Naive B cell (primary cell): ENCODE data around the gene CRYGN. TPM values are rescaled to one million over a fixed set of nuclear protein-coding genes. Genes with fewer than 3 reads are reported as not detected.

Experiments used
- ATAC-seq, 2 donors: fragments of 150-1000 bp; cut with Tn5 transposase; 2 replicates each; pipeline ENCODE4 v1.10.0; 2021; ENCODE audit warnings: low read depth in 2 of 2, mild to moderate bottlenecking in 2 of 2, moderate library complexity in 2 of 2
- DNase-seq: peaks from one replicate; pipeline ENCODE4 v3.0.0; 2022
- H3K27ac Mint-ChIP-seq, 6 donors: one replicate each; pipeline ENCODE4 v1.8.0; 2020 to 2022; ENCODE audit warnings: mild to moderate bottlenecking in 6 of 6, mixed read lengths in 6 of 6, moderate library complexity in 5 of 6, inconsistent platforms in 2 of 6
- H3K27me3 Mint-ChIP-seq, 3 donors: one replicate each; pipeline ENCODE4 v1.8.0; 2021 to 2022; ENCODE audit warnings: mixed read lengths in 3 of 3, mild to moderate bottlenecking in 1 of 3
- H3K36me3 Mint-ChIP-seq, 2 donors: one replicate each; pipeline ENCODE4 v1.8.0; 2020 to 2022; ENCODE audit warnings: mixed read lengths in 2 of 2, inconsistent platforms in 1 of 2, mild to moderate bottlenecking in 1 of 2
- H3K4me1 Mint-ChIP-seq, 3 donors: one replicate each; pipeline ENCODE4 v1.8.0; 2020 to 2022; ENCODE audit warnings: mixed read lengths in 3 of 3, inconsistent platforms in 1 of 3, mild to moderate bottlenecking in 1 of 3, moderate library complexity in 1 of 3
- H3K4me3 Mint-ChIP-seq, 8 donors: one replicate each; pipeline ENCODE4 v1.8.0; 2020 to 2022; ENCODE audit warnings: mild to moderate bottlenecking in 8 of 8, mixed read lengths in 8 of 8, moderate library complexity in 8 of 8, inconsistent platforms in 2 of 8
- H3K9me3 Mint-ChIP-seq, 7 donors: one replicate each; pipeline ENCODE4 v1.8.0; 2020 to 2022; ENCODE audit warnings: mixed read lengths in 7 of 7, mild to moderate bottlenecking in 5 of 7, inconsistent platforms in 2 of 7, moderate library complexity in 1 of 7
- polyA plus RNA-seq, 6 donors: library from polyadenylated mRNA; unstranded; fragments of 300-500 nt; fragmentation: Illumina TruSeq; gene quantifications; one replicate each; pipeline ENCODE4 v1.2.3, GENCODE V29; 2021; ENCODE audit warnings: low read depth in 6 of 6

Gene CRYGN
- polyA plus RNA-seq, 6 donors from 2014 or later = not detected

- Mint-ChIP-seq H3K4me3 (peak overlapping the region; percentile 4 to 85 (median 64)), H3K36me3 (no peaks in the 10 kb centered on the region), H3K9me3 (peaks cover 0 to 2% (median 0%) of the 10 kb centered on the region in 7 donors), H3K27me3 (peaks cover 49 to 64% (median 60%) of the 10 kb centered on the region in 3 donors), H3K27ac (peak overlapping the region in 5 of 6 donors; percentile 48 to 95 (median 94)), H3K4me1 (peaks cover 14 to 23% (median 22%) of the 10 kb centered on the region in 3 donors)
- ATAC-seq (no peak), DNase-seq (no peak)
Observed at GRCh38 chr7:151410405-151411390, 29.2 kb downstream of the CRYGN start.

GRCh38 chr7:151409667-151410404 is 30.1 kb downstream of the CRYGN start, which contains the start of gene WDR86:
Gene WDR86 (minus strand): TSS chr7:151410038. CDS start chr7:151409589, 449 bp downstream.
- peak in 1 of 2 donors; percentile 4 for ATAC-seq
- H3K36me3 Mint-ChIP-seq = no peaks in the 10 kb centered on the region
- peak within 1 kb of the TSS; percentile 58 to 88 (median 79) for H3K4me3 Mint-ChIP-seq
- H3K27ac Mint-ChIP-seq = peak within 1 kb of the TSS; percentile 89 to 95 (median 90)
- DNase-seq = no peak
- peaks cover 14 to 23% (median 22%) of the 10 kb centered on the region in 3 donors for H3K4me1 Mint-ChIP-seq
- H3K9me3 Mint-ChIP-seq = peaks cover 0 to 2% (median 0%) of the 10 kb centered on the region in 7 donors
- peaks cover 44 to 58% (median 54%) of the 10 kb centered on the region in 3 donors for H3K27me3 Mint-ChIP-seq

- peak; percentile 72 for DNase-seq
- H3K4me1 Mint-ChIP-seq = peaks cover 14 to 23% (median 22%) of the 10 kb centered on the region in 3 donors
- no peaks in the 10 kb centered on the region for H3K9me3 Mint-ChIP-seq
- no peaks in the 10 kb centered on the region for H3K36me3 Mint-ChIP-seq
- peak overlapping the region; percentile 31 to 88 (median 67) for H3K4me3 Mint-ChIP-seq
- peak overlapping the region; percentile 87 to 94 (median 90) for H3K27ac Mint-ChIP-seq
- H3K27me3 Mint-ChIP-seq = peaks cover 36 to 51% (median 48%) of the 10 kb centered on the region in 3 donors
- peak; percentile 79 to 80 for ATAC-seq
Observed at GRCh38 chr7:151408839-151409666, 30.9 kb downstream of the CRYGN start.

- Mint-ChIP-seq H3K36me3 (no peaks in the 10 kb centered on the region), H3K27me3 (peaks cover 31 to 47% (median 42%) of the 10 kb centered on the region in 3 donors), H3K9me3 (no peaks in the 10 kb centered on the region), H3K4me1 (peaks cover 14 to 23% (median 22%) of the 10 kb centered on the region in 3 donors), H3K4me3 (peak overlapping the region in 7 of 8 donors; percentile 58 to 88 (median 69)), H3K27ac (peak overlapping the region; percentile 58 to 94 (median 90))
- no peak for DNase-seq
- ATAC-seq = no peak
Observed at GRCh38 chr7:151408498-151408838, 31.5 kb downstream of the CRYGN start.

DNA sequence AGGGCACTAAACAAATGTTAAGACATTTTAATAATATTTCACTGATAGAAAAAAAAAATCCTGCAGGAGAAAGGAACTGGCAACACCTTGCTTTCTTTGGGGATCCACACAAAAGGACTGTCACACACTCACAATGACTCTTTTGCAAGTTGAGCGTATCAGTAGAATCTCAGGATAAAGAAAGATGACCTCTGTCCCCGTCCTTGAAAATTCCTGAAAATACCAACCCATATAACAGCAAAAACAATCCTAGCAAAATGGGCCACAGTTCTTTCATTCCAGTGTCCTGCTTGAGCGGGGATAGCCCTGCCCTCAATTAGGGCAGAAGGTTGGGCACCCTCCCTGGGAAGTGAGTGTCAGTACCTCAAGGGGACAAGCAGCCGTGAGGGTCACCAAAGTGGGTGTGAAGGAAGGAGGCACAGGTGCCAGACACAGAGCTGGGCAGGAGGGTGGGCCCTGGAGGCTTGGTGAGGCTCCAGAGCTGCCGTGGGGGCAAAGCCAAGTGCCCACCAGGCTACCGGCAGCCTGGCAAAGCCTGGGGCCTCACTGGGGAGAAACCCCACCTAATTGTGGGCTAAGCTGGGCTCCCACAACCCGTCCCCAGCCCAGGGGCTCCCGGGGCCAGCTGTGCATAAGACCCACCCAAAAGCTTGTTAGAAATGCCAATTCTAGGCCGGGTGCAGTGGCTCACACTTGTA is 32.9 kb downstream of the CRYGN start:
- no peaks in the 10 kb centered on the region for H3K36me3 Mint-ChIP-seq

GRCh38 chr7:151406051-151406875 is 33.7 kb downstream of the CRYGN start:
- Mint-ChIP-seq H3K9me3 (no peaks in the 10 kb centered on the region), H3K27me3 (peaks cover 9 to 26% (median 21%) of the 10 kb centered on the region in 3 donors), H3K27ac (peak overlapping the region in 3 of 6 donors; percentile 4 to 59 (median 54)), H3K4me1 (peaks cover 16 to 23% (median 19%) of the 10 kb centered on the region in 3 donors), H3K36me3 (no peaks in the 10 kb centered on the region), H3K4me3 (peak overlapping the region in 1 of 8 donors; percentile 44)
- DNase-seq (no peak), ATAC-seq (no peak)

More for the DNA sequence above, 32.9 kb downstream of the CRYGN start:
- Mint-ChIP-seq H3K9me3 (no peaks in the 10 kb centered on the region), H3K4me3 (peak overlapping the region in 2 of 8 donors; percentile 44 to 54), H3K27ac (peak overlapping the region in 4 of 6 donors; percentile 59 to 89 (median 76)), H3K27me3 (peaks cover 16 to 34% (median 28%) of the 10 kb centered on the region in 3 donors), H3K4me1 (peaks cover 14 to 23% (median 22%) of the 10 kb centered on the region in 3 donors)
- no peak for ATAC-seq
- no peak for DNase-seq

DNA sequence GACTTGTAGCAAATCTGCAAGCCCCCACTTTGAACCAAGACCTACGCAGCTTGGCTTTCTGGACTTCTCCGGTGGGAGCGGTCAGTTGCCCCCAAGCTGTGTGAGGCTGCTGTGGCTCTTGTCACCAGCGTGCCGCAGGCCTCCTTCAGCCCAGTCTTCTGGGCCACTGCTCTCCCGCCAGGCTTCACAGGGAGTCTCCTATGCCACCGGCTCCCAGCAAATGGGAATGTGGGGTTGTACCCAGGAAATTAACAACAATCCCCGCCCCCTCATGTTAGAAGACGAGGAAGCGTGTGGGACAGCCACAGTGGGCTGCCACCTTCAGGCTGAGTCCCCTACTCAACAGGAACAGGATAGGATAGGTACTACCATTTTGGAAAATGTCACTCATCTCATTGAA is 34.4 kb downstream of the CRYGN start:
- peaks cover 15 to 23% (median 19%) of the 10 kb centered on the region in 3 donors for H3K4me1 Mint-ChIP-seq
- H3K36me3 Mint-ChIP-seq = no peaks in the 10 kb centered on the region
- H3K27me3 Mint-ChIP-seq = peaks cover 2 to 24% (median 14%) of the 10 kb centered on the region in 3 donors
- DNase-seq (no peak), ATAC-seq (no peak)
- H3K27ac Mint-ChIP-seq = peak overlapping the region in 2 of 6 donors; percentile 54 to 72
- no peaks in the 10 kb centered on the region for H3K9me3 Mint-ChIP-seq
- H3K4me3 Mint-ChIP-seq = no peak overlapping the region

GRCh38 chr7:151405056-151405455 is 34.9 kb downstream of the CRYGN start:
- no peaks in the 10 kb centered on the region for H3K9me3 Mint-ChIP-seq
- peaks cover 15 to 24% (median 20%) of the 10 kb centered on the region in 3 donors for H3K4me1 Mint-ChIP-seq
- ATAC-seq = no peak
- peaks cover 0 to 26% (median 9%) of the 10 kb centered on the region in 3 donors for H3K27me3 Mint-ChIP-seq
- H3K27ac Mint-ChIP-seq = peak overlapping the region in 3 of 6 donors; percentile 47 to 77 (median 54)
- no peak for DNase-seq
- H3K4me3 Mint-ChIP-seq = no peak overlapping the region
- no peaks in the 10 kb centered on the region for H3K36me3 Mint-ChIP-seq

GRCh38 chr7:151404216-151405011 is 35.5 kb downstream of the CRYGN start:
- no peak overlapping the region for H3K4me3 Mint-ChIP-seq
- no peak for DNase-seq
- H3K9me3 Mint-ChIP-seq = no peaks in the 10 kb centered on the region
- ATAC-seq = no peak
- H3K4me1 Mint-ChIP-seq = peaks cover 15 to 26% (median 20%) of the 10 kb centered on the region in 3 donors
- no peaks in the 10 kb centered on the region for H3K36me3 Mint-ChIP-seq
- H3K27me3 Mint-ChIP-seq = peaks cover 0 to 26% (median 8%) of the 10 kb centered on the region in 3 donors
- peak overlapping the region in 4 of 6 donors; percentile 47 to 77 (median 64) for H3K27ac Mint-ChIP-seq

DNA sequence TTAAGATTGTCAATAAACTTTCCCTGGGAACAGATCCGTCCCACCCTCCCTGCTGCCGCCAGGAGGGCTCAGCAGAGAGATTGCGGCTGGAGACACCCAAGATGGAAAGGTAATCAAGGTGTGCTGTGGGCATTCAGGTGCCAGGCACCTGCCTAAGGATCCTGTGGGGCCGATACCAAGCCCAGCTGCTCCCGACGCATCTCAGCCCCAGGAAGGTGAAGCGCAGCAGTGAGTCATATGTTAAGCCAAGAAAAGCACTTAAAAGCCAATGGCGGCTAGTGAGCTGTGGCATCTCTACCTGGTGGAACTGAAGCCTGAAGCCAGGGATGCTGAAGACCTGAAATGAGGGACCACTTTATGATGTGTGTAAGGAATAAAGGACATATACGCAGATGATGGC is 36.2 kb downstream of the CRYGN start:
- Mint-ChIP-seq H3K9me3 (no peaks in the 10 kb centered on the region), H3K27me3 (peaks cover 0 to 23% (median 5%) of the 10 kb centered on the region in 3 donors), H3K27ac (peak overlapping the region in 2 of 6 donors; percentile 53 to 54), H3K4me3 (no peak overlapping the region), H3K36me3 (no peaks in the 10 kb centered on the region), H3K4me1 (peaks cover 11 to 21% (median 17%) of the 10 kb centered on the region in 3 donors)
- ATAC-seq = no peak
- no peak for DNase-seq
